CD14-positive monocyte (primary cell): ENCODE data around the gene TBC1D16. TPM values are rescaled to one million over a fixed set of nuclear protein-coding genes. Genes with fewer than 3 reads are reported as not detected.

Experiments used
- DNase-seq, 3 donors: peaks; one replicate each; pipeline ENCODE4 v3.0.0-alpha.2; 2011 to 2022
- H2AFZ ChIP-seq: 2 replicates; pipeline ENCODE4 v1.6.0; 2012; ENCODE audit warnings: mild to moderate bottlenecking, low read depth, low read length, inconsistent platforms; ENCODE audit not compliant: insufficient read depth, poor library complexity, severe bottlenecking
- H3K27ac ChIP-seq, 2 donors: 1 replicate in 1 of 2; 2 replicates in 1 of 2; pipeline ENCODE4 v1.5.1; 2012 to 2013; ENCODE audit warnings: low read length in 2 of 2, control low read depth in 1 of 2, inconsistent platforms in 1 of 2, low read depth in 1 of 2, mild to moderate bottlenecking in 1 of 2
- H3K27me3 ChIP-seq, 2 donors: one replicate each; pipeline versions ENCODE4 v1.6.0 to v1.6.1; 2011 to 2013; ENCODE audit warnings: low read length in 2 of 2; ENCODE audit not compliant: control insufficient read depth in 2 of 2, insufficient read depth in 2 of 2
- H3K36me3 ChIP-seq, 2 donors: replicated peaks in 1 of 2; 1 replicate in 1 of 2; 2 replicates in 1 of 2; pipeline versions ENCODE4 v1.5.1 to v1.6.1; 2012 to 2013; ENCODE audit warnings: low read length in 2 of 2, control low read depth in 1 of 2, inconsistent platforms in 1 of 2, mild to moderate bottlenecking in 1 of 2; ENCODE audit not compliant: insufficient read depth in 2 of 2, control insufficient read depth in 1 of 2
- H3K4me1 ChIP-seq, 2 donors: 1 replicate in 1 of 2; 2 replicates in 1 of 2; pipeline versions ENCODE4 v1.5.1 to v1.6.1; 2012 to 2013; ENCODE audit warnings: low read length in 2 of 2, control low read depth in 1 of 2, inconsistent platforms in 1 of 2, mild to moderate bottlenecking in 1 of 2, moderate library complexity in 1 of 2; ENCODE audit not compliant: insufficient read depth in 2 of 2, control insufficient read depth in 1 of 2
- H3K4me2 ChIP-seq: replicated peaks from 2 replicates; pipeline ENCODE3; 2012; ENCODE audit warnings: low read length, moderate library complexity, mild to moderate bottlenecking; ENCODE audit not compliant: poor library complexity, severe bottlenecking; ENCODE audit errors: extremely low read depth
- H3K4me3 ChIP-seq, 3 experiments: fragments of 200-600 bp in 1 of 3; sonication (generic) in 1 of 3; replicated peaks in 1 of 3; 1 replicate in 2 of 3; 2 replicates in 1 of 3; pipeline ENCODE4 v1.5.1; 2011 to 2013; ENCODE audit warnings: low read length in 3 of 3, mild to moderate bottlenecking in 3 of 3, control low read depth in 2 of 3, low read depth in 2 of 3, inconsistent platforms in 1 of 3, moderate library complexity in 1 of 3
- H3K79me2 ChIP-seq: 2 replicates; pipeline ENCODE4 v1.6.0; 2012; ENCODE audit warnings: mild to moderate bottlenecking, control low read depth, inconsistent platforms, low read length, moderate library complexity; ENCODE audit not compliant: insufficient read depth
- H3K9ac ChIP-seq: 2 replicates; pipeline ENCODE4 v1.6.0; 2017; ENCODE audit warnings: low read length, mild to moderate bottlenecking; ENCODE audit not compliant: insufficient read depth, poor library complexity, severe bottlenecking
- H3K9me3 ChIP-seq, 2 donors: replicated peaks in 1 of 2; 1 replicate in 1 of 2; 2 replicates in 1 of 2; pipeline versions ENCODE4 v1.5.1 to v1.6.1; 2012 to 2013; ENCODE audit warnings: low read length in 2 of 2, control low read depth in 1 of 2; ENCODE audit not compliant: control insufficient read depth in 1 of 2, insufficient read depth in 1 of 2
- H4K20me1 ChIP-seq: 2 replicates; pipeline ENCODE4 v1.6.0; 2012; ENCODE audit warnings: mild to moderate bottlenecking, low read length, control low read depth, moderate library complexity; ENCODE audit not compliant: insufficient read depth
- H3K27ac Mint-ChIP-seq, 7 donors: one replicate each; pipeline ENCODE4 v1.8.0; 2020; ENCODE audit warnings: mild to moderate bottlenecking in 7 of 7, mixed read lengths in 7 of 7, moderate library complexity in 6 of 7, inconsistent platforms in 2 of 7
- H3K27me3 Mint-ChIP-seq, 3 donors: one replicate each; pipeline ENCODE4 v1.8.0; 2021 to 2022; ENCODE audit warnings: low read depth in 3 of 3, mild to moderate bottlenecking in 3 of 3, mixed read lengths in 3 of 3, moderate library complexity in 3 of 3, inconsistent platforms in 1 of 3
- H3K36me3 Mint-ChIP-seq, 2 donors: one replicate each; pipeline ENCODE4 v1.8.0; 2020; ENCODE audit warnings: mixed read lengths in 2 of 2, inconsistent platforms in 1 of 2, mild to moderate bottlenecking in 1 of 2
- H3K4me1 Mint-ChIP-seq: one replicate; pipeline ENCODE4 v1.8.0; 2020; ENCODE audit warnings: mild to moderate bottlenecking, mixed read lengths
- H3K4me3 Mint-ChIP-seq, 2 donors: one replicate each; pipeline ENCODE4 v1.8.0; 2020; ENCODE audit warnings: mild to moderate bottlenecking in 2 of 2, mixed read lengths in 2 of 2, moderate library complexity in 1 of 2
- H3K9me3 Mint-ChIP-seq, 7 donors: one replicate each; pipeline ENCODE4 v1.8.0; 2020 to 2022; ENCODE audit warnings: mixed read lengths in 7 of 7, mild to moderate bottlenecking in 6 of 7, moderate library complexity in 6 of 7, inconsistent platforms in 2 of 7
- WGBS: methylation state at CpG from one replicate; pipeline ENCODE4 v1.1.5; 2013; ENCODE audit warnings: missing lambda C conversion rate; ENCODE audit not compliant: insufficient coverage; 5-methylcytosine and 5-hydroxymethylcytosine counted together
- intact Hi-C, 2 donors: fragments of 100-400 bp; cut with micrococcal nuclease; formaldehyde crosslinking; loops; one replicate each; pipeline versions ENCODE4 v1.15.0 to v1.15.1; 2023
- polyA plus RNA-seq, 3 donors: library from polyadenylated mRNA; depleted of rRNA in 1 of 3; unstranded in 2 of 3; stranded (reverse) in 1 of 3; fragments of 300-500 nt in 2 of 3; fragments of >200 nt in 1 of 3; fragmentation: Illumina TruSeq in 2 of 3; gene quantifications; 1 replicate in 2 of 3; 2 replicates in 1 of 3; pipeline ENCODE4 v1.2.3, GENCODE V29; 2012 to 2021
- TF ChIP-seq, protein P1 (sequence below): fragments of 200-600 bp; IDR thresholded peaks from one replicate; pipeline ENCODE4 v1.8.0; 2022; ENCODE audit warnings: antibody characterized with exemption, mild to moderate bottlenecking

TBC1D16 gene
- polyA plus RNA-seq, 3 donors = 0.11 to 0.53 (median 0.27) TPM

DNA sequence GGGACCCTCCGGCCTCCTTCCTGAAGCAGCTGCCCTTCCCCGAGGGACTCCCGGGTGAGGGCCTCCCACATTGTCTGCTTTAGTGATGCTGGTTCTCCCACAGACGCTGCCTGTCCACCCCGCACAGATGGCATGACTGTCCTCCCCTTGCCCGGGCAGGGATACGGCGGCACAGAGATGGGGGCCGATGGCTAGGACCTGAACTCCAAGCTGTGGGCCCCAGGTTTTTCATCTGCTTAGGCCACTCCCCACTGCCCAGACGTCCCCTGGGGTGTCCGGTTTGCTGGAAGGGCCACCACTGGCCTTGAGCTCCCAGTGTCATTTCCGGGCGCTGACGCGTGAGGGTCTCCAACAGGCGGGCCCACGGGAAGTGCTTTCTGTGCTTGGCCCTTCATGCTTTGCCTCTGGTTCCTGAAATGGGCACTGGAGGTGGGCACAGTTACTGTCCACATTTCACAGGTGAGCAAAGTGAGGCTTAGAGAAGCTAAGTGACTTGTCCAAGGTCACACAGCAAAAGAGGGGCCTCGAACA, 109.0 kb downstream of the TBC1D16 start:
- H3K27ac Mint-ChIP-seq = peak overlapping the region in 1 of 7 donors; percentile 46
- no peaks in the 10 kb centered on the region for H3K36me3 Mint-ChIP-seq
- no peaks in the 10 kb centered on the region for H4K20me1 ChIP-seq
- DNase-seq = no peak
- no peaks in the 10 kb centered on the region for H3K4me1 ChIP-seq
- WGBS = 91% methylated on average over 18 of the region's 18 CpGs
- intact Hi-C loops = no loop called here
- peaks cover 3% of the 10 kb centered on the region for H3K4me1 Mint-ChIP-seq
- no peak overlapping the region for H2AFZ ChIP-seq
- TF ChIP-seq, protein P1, sequence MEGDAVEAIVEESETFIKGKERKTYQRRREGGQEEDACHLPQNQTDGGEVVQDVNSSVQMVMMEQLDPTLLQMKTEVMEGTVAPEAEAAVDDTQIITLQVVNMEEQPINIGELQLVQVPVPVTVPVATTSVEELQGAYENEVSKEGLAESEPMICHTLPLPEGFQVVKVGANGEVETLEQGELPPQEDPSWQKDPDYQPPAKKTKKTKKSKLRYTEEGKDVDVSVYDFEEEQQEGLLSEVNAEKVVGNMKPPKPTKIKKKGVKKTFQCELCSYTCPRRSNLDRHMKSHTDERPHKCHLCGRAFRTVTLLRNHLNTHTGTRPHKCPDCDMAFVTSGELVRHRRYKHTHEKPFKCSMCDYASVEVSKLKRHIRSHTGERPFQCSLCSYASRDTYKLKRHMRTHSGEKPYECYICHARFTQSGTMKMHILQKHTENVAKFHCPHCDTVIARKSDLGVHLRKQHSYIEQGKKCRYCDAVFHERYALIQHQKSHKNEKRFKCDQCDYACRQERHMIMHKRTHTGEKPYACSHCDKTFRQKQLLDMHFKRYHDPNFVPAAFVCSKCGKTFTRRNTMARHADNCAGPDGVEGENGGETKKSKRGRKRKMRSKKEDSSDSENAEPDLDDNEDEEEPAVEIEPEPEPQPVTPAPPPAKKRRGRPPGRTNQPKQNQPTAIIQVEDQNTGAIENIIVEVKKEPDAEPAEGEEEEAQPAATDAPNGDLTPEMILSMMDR = no peak
- peaks cover 0 to 3% (median 0%) of the 10 kb centered on the region in 7 donors for H3K9me3 Mint-ChIP-seq
- H3K27ac ChIP-seq = no peak overlapping the region
- no peaks in the 10 kb centered on the region for H3K79me2 ChIP-seq
- H3K27me3 ChIP-seq = peaks cover 7 to 27% of the 10 kb centered on the region in 2 donors
- H3K36me3 ChIP-seq = no peaks in the 10 kb centered on the region
- no peak overlapping the region for H3K4me3 ChIP-seq
- no peak overlapping the region for H3K4me3 Mint-ChIP-seq
- H3K27me3 Mint-ChIP-seq = peaks cover 22 to 43% (median 34%) of the 10 kb centered on the region in 3 donors
- no peaks in the 10 kb centered on the region for H3K9me3 ChIP-seq
- H3K4me2 ChIP-seq = no peak overlapping the region
- H3K9ac ChIP-seq = no peak overlapping the region

- Histone ChIP-seq H4K20me1 (no peaks in the 10 kb centered on the region), H3K9me3 (no peaks in the 10 kb centered on the region), H3K4me3 (no peak overlapping the region), H3K36me3 (no peaks in the 10 kb centered on the region), H2AFZ (no peak overlapping the region), H3K79me2 (no peaks in the 10 kb centered on the region), H3K4me1 (no peaks in the 10 kb centered on the region), H3K9ac (no peak overlapping the region), H3K4me2 (no peak overlapping the region), H3K27me3 (peaks cover 7 to 22% of the 10 kb centered on the region in 2 donors), H3K27ac (no peak overlapping the region)
- 79% methylated on average over 6 of the region's 9 CpGs for WGBS
- TF ChIP-seq, protein P1 = no peak
- H3K27me3 Mint-ChIP-seq = peaks cover 17 to 43% (median 29%) of the 10 kb centered on the region in 3 donors
- no peak overlapping the region for H3K4me3 Mint-ChIP-seq
- H3K4me1 Mint-ChIP-seq = peaks cover 3% of the 10 kb centered on the region
- H3K9me3 Mint-ChIP-seq = peaks cover 0 to 3% (median 0%) of the 10 kb centered on the region in 7 donors
- H3K27ac Mint-ChIP-seq = no peak overlapping the region
- intact Hi-C loops = no loop called here
- H3K36me3 Mint-ChIP-seq = no peaks in the 10 kb centered on the region
- DNase-seq = no peak
These were observed 109.5 kb downstream of the TBC1D16 start for GRCh38 chr17:79926142-79926604.
